NCI-H748 (cell line): ENCODE measurements around the gene JMJD8.
A peak's percentile ranks its signal among the peaks of the same experiment; 100 is the strongest.

Experiments
- DNase-seq: peaks from one replicate; lab custom pipeline; 2025; ENCODE audit not compliant: unreplicated experiment; lab: John Stamatoyannopoulos, UW

The JMJD8 gene

DNA sequence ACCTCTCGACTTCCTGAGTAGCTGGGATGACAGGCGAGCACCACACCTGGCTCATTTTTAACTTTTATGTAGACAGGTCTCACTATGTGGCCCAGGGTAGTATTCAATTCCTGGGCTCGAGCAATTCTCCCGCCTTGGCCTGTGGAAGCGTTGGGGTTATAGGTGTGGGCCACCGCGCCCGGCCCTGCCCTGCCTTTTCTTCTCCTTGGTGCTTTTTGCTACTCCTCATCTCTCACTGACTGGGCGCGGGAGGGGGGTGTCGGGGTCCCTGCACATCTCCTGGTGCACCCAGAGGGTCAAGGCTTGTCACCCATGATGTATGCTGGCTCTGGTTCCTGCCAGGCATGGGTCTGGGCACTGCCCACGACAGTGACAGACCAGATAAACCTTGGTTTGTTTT is 39.6 kb downstream of the JMJD8 start:
- no peak for DNase-seq

GRCh38 chr16:643050-643368 is 41.1 kb downstream of the JMJD8 start:
- DNase-seq, result no peak

GRCh38 chr16:642189-643049 is 41.7 kb downstream of the JMJD8 start:
- DNase-seq, result peak; percentile 40

GRCh38 chr16:641326-642188 is 42.6 kb downstream of the JMJD8 start, which contains the start of gene MCRIP2:
MCRIP2 (plus strand) TSS chr16:641828; CDS start chr16:641992, 164 bp downstream.
- peak; percentile 79 for DNase-seq

DNA sequence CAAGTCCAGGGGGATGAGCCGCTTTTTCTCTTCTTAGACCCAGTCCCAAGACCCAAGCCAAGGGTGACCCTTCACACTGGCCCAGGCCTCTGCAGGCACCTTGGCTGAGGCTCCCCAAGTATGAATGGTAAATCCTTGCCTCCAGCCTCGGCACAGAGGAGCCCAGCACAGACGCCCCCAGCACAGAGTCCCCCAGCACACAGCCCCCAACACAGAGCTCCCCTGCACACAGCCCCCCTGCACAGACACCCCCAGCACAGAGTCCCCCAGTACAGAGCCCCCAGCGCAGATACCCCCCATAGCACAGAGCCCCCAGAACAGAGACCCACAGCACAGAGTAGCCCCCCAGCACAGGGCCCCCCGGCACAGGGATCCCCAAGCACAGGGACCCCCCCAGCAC is 43.5 kb downstream of the JMJD8 start:
- no peak for DNase-seq

GRCh38 chr16:638836-639235 is 45.3 kb downstream of the JMJD8 start:
- DNase-seq, result no peak

GRCh38 chr16:638034-638543 is 46.0 kb downstream of the JMJD8 start:
- DNase-seq, result no peak

- peak; percentile 51 for DNase-seq
Observed at GRCh38 chr16:637081-638018, 46.8 kb downstream of the JMJD8 start.

DNA sequence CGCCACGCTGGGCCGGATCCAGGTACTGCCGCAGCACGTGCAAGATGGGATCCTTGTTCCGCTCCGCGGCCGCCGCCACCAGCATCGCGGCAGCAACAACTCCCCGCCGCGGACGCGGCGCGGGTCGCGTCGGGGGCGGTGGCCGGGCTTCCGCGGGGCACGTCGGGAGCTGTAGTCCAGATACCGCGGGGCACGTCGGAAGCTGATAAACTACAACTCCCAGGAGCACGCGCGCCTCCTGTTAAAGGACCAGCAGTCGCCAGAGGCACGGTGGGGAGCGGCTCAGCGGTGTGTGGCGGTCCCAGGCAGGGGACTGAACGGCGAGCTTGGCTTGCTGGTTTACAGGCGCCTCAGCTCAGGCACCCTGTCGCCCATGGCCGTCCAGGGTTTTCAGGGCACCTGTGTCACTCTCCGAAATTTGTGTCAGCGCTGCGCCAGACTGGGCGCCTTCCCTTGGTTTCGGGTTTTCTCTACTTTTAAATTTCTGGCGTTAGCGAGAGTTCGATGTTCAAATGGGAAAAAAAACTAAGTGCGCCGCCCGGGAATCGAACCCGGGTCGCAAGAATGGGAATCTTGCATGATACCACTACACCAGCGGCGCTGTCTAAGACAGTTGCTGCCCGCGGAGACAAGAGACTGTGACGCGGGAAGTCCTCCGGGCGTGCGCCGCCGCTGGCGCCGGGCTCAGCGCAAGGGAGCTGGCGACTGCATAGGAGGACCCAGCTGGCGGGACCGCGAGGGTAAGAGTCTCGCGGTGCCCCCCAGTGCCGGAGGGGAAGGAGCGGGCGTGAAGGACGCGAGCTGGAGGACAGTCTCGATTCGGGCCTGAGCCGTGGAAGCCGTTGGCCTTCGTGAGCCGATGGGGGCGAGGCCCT is 47.7 kb downstream of the JMJD8 start, which contains the start of gene METTL26:
Gene METTL26 (minus strand): TSS at position 100 of the 875 bp plus-strand sequence. CDS start 15 bp downstream, at position 85.
- DNase-seq, result peak; percentile 92

DNA sequence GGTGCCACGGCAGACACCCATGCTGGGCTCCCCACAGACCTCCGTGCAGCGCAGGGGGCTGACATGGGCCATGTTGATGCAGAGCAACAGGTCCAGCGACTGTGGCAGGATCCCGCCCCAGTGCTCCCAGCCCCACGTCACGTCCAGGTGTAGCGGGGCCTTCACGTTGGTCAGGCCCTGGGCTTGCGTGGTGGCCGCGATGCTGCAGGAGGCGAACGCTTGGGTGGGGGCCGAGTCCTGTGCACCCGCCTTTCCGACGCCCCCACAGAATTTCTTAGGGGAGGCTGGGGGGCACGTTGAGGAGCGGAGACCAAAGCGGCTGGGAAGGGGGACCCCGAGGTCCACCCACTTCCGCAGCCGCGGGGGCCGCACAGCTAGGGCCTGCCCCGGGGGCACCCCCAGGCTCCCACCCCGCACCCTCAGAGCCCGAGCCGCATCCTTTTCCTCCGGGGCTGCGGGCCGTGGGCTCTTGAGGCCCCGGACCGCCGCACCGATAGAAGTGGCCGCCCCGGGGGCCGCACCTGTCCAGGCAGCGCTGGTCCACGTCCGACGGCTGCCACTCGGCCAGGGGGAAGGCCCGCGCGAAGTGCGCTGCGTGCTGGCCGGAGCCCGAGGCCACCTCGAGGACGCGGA is 48.4 kb downstream of the JMJD8 start:
- DNase-seq, result peak; percentile 16

GRCh38 chr16:634996-635395 is 49.1 kb downstream of the JMJD8 start:
- DNase-seq, result no peak

DNA sequence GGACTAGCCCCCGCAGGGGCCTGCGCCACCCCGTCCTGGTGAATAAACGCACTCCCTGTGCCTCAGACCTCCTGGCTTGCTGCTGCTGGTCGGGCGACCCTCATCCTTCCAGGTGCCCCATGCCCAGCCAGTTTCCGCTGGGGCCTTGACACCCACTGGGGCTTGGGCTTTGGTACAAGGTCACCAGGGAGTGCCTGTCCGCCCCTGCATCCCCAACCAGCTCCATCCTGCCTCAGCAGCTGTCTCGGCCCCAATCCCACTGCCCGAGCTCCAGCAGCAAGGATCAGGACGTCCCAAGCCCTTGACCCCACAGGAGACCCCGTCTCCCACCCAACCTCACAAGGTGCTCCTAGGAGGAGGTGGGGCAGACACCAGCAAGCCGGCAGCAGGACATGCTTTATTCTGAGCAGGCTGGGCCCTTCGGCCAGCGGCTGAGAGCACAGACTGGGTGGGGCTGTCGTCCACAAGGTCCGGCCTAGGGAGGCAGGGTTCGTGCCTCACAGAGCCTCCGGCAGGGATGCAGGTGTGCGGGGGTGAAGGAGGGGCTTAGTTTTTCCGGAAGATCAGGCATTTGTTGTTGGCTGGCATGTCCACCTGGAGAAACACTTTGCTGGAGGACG is 50.0 kb downstream of the JMJD8 start:
- no peak for DNase-seq

DNA sequence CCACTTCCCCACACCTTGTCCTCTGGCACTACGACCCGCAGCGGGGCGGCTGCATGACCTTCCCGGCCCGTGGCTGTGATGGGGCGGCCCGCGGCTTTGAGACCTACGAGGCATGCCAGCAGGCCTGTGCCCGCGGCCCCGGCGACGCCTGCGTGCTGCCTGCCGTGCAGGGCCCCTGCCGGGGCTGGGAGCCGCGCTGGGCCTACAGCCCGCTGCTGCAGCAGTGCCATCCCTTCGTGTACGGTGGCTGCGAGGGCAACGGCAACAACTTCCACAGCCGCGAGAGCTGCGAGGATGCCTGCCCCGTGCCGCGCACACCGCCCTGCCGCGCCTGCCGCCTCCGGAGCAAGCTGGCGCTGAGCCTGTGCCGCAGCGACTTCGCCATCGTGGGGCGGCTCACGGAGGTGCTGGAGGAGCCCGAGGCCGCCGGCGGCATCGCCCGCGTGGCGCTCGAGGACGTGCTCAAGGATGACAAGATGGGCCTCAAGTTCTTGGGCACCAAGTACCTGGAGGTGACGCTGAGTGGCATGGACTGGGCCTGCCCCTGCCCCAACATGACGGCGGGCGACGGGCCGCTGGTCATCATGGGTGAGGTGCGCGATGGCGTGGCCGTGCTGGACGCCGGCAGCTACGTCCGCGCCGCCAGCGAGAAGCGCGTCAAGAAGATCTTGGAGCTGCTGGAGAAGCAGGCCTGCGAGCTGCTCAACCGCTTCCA is 50.6 kb downstream of the JMJD8 start:
- no peak for DNase-seq

DNA sequence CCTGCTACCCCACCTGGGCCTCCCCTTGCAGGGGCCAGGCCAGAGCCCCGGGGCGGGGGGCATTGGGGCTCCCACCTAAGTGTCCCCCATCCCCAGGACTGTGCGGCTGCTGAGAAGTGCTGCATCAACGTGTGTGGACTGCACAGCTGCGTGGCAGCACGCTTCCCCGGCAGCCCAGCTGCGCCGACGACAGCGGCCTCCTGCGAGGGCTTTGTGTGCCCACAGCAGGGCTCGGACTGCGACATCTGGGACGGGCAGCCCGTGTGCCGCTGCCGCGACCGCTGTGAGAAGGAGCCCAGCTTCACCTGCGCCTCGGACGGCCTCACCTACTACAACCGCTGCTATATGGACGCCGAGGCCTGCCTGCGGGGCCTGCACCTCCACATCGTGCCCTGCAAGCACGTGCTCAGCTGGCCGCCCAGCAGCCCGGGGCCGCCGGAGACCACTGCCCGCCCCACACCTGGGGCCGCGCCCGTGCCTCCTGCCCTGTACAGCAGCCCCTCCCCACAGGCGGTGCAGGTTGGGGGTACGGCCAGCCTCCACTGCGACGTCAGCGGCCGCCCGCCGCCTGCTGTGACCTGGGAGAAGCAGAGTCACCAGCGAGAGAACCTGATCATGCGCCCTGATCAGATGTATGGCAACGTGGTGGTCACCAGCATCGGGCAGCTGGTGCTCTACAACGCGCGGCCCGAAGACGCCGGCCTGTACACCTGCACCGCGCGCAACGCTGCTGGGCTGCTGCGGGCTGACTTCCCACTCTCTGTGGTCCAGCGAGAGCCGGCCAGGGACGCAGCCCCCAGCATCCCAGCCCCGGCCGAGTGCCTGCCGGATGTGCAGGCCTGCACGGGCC is 51.4 kb downstream of the JMJD8 start:
- DNase-seq, result no peak

GRCh38 chr16:631808-632358 is 52.3 kb downstream of the JMJD8 start:
- no peak for DNase-seq
